ENCODE measurements around the gene HDAC6. TPM values are rescaled to one million over a fixed set of nuclear protein-coding genes. Genes with fewer than 3 reads are reported as not detected.

The HDAC6 gene
- total RNA-seq, 1 experiment from 2014 or later, result 44.2 TPM

GRCh38 chrX:48833542-48834138, 31.8 kb downstream of the HDAC6 start:
- H3F3A ChIP-seq (ENCODE audit: insufficient read depth, low read depth), result no peaks in the 10 kb centered on the region
- no peaks in the 10 kb centered on the region for H4K20me1 ChIP-seq (ENCODE audit: insufficient read depth)
- no peak for DNase-seq
- TF ChIP-seq EZH2 (IDR thresholded peaks at IDR 0.05; ENCODE audit: low read depth), result no peak
- no peak; the same call in 1 of the 2 replicates for TF ChIP-seq CTCF (conservative IDR thresholded peaks at IDR 0.05)
- no peaks in the 10 kb centered on the region for H3K9me2 ChIP-seq (ENCODE audit: insufficient read depth)
- ChIA-PET CTCF (no interaction called here), POLR2A (ENCODE audit: unreplicated experiment) (no interaction called here)
- H3K27ac ChIP-seq, result no peak overlapping the region
- H3K9me3 ChIP-seq (ENCODE audit: insufficient read depth, low read depth), result no peaks in the 10 kb centered on the region
- intact Hi-C loops (cut with micrococcal nuclease; ENCODE audit: unreplicated experiment), result no loop called here
- H3K27me3 ChIP-seq (ENCODE audit: insufficient read depth, low read depth), result no peaks in the 10 kb centered on the region
- no peak overlapping the region for H3K4me3 ChIP-seq
- H2AFZ ChIP-seq, result no peak overlapping the region
- no TSS peak for BruUV-seq (replicated peaks)
- H3K4me1 ChIP-seq (replicated peaks; ENCODE audit: insufficient read depth), result no peaks in the 10 kb centered on the region
- no peak overlapping the region for H3K4me2 ChIP-seq
- no peaks in the 10 kb centered on the region for H3K79me2 ChIP-seq (ENCODE audit: low read depth)
- no peaks in the 10 kb centered on the region for H3K36me3 ChIP-seq (ENCODE audit: low read depth)

GRCh38 chrX:48834383-48834709, 32.5 kb downstream of the HDAC6 start:
- ChIA-PET CTCF (no interaction called here), POLR2A (ENCODE audit: unreplicated experiment) (no interaction called here)
- BruUV-seq (replicated peaks), result no TSS peak
- no peak for DNase-seq
- H3F3A ChIP-seq (ENCODE audit: insufficient read depth, low read depth), result no peaks in the 10 kb centered on the region
- no peaks in the 10 kb centered on the region for H3K79me2 ChIP-seq (ENCODE audit: low read depth)
- H3K27me3 ChIP-seq (ENCODE audit: insufficient read depth, low read depth), result no peaks in the 10 kb centered on the region
- no peak overlapping the region for H3K27ac ChIP-seq
- H4K20me1 ChIP-seq (ENCODE audit: insufficient read depth), result no peaks in the 10 kb centered on the region
- H3K4me2 ChIP-seq, result no peak overlapping the region
- H2AFZ ChIP-seq, result no peak overlapping the region
- no peaks in the 10 kb centered on the region for H3K36me3 ChIP-seq (ENCODE audit: low read depth)
- no peaks in the 10 kb centered on the region for H3K9me3 ChIP-seq (ENCODE audit: insufficient read depth, low read depth)
- no peaks in the 10 kb centered on the region for H3K9me2 ChIP-seq (ENCODE audit: insufficient read depth)
- intact Hi-C loops (cut with micrococcal nuclease; ENCODE audit: unreplicated experiment), result no loop called here
- H3K4me1 ChIP-seq (replicated peaks; ENCODE audit: insufficient read depth), result no peaks in the 10 kb centered on the region
- no peak overlapping the region for H3K4me3 ChIP-seq
- TF ChIP-seq EZH2 (IDR thresholded peaks at IDR 0.05; ENCODE audit: low read depth) (no peak), CTCF (conservative IDR thresholded peaks at IDR 0.05) (no peak)

- Histone ChIP-seq H3K4me2 (no peak within 1 kb of the TSS), H3K4me1 (replicated peaks; ENCODE audit: insufficient read depth) (no peaks in the 10 kb centered on the region), H3F3A (ENCODE audit: insufficient read depth, low read depth) (no peaks in the 10 kb centered on the region), H3K27me3 (ENCODE audit: insufficient read depth, low read depth) (no peaks in the 10 kb centered on the region), H3K9me3 (ENCODE audit: insufficient read depth, low read depth) (no peaks in the 10 kb centered on the region), H4K20me1 (ENCODE audit: insufficient read depth) (no peaks in the 10 kb centered on the region), H3K79me2 (ENCODE audit: low read depth) (no peaks in the 10 kb centered on the region), H3K27ac (no peak within 1 kb of the TSS), H2AFZ (no peak within 1 kb of the TSS), H3K36me3 (ENCODE audit: low read depth) (no peaks in the 10 kb centered on the region), H3K9me2 (ENCODE audit: insufficient read depth) (no peaks in the 10 kb centered on the region), H3K4me3 (no peak within 1 kb of the TSS)
- ChIA-PET CTCF (no interaction called here), POLR2A (ENCODE audit: unreplicated experiment) (interaction anchor here (0.7 kb wide), 1 partner anchor 11 kb away, joined by 9 read pairs; no protein-coding TSS in a partner anchor)
- intact Hi-C loops (cut with micrococcal nuclease; ENCODE audit: unreplicated experiment), result no loop called here
- no peak for DNase-seq
- BruUV-seq (replicated peaks), result no TSS peak
- TF ChIP-seq EZH2 (IDR thresholded peaks at IDR 0.05; ENCODE audit: low read depth), result no peak
- no peak for TF ChIP-seq CTCF (conservative IDR thresholded peaks at IDR 0.05)
These were observed 33.9 kb downstream of the HDAC6 start, which contains the start of gene PCSK1N for GRCh38 chrX:48835524-48836329. Gene PCSK1N, minus strand, starts transcription at chrX:48835610. Its CDS starts 78 bp downstream, at chrX:48835532.
